GM12864 (cell line): ENCODE results near the gene SENP3.

Experiments used
- DNase-seq: peaks from one replicate; pipeline ENCODE4 v3.0.0-alpha.2; 2011; ENCODE audit warnings: low read depth
- H3K4me3 ChIP-seq: 2 replicates; pipeline ENCODE4 v1.5.1; 2011; ENCODE audit warnings: mild to moderate bottlenecking, low read depth, low read length, control low read depth
- CTCF ChIP-seq: IDR thresholded peaks from 2 replicates; pipeline ENCODE4 v1.5.1; 2011; ENCODE audit warnings: low read depth, mild to moderate bottlenecking, moderate library complexity, low read length, control low read depth, inconsistent platforms; ENCODE audit errors: missing control alignments

The SENP3 gene

DNA sequence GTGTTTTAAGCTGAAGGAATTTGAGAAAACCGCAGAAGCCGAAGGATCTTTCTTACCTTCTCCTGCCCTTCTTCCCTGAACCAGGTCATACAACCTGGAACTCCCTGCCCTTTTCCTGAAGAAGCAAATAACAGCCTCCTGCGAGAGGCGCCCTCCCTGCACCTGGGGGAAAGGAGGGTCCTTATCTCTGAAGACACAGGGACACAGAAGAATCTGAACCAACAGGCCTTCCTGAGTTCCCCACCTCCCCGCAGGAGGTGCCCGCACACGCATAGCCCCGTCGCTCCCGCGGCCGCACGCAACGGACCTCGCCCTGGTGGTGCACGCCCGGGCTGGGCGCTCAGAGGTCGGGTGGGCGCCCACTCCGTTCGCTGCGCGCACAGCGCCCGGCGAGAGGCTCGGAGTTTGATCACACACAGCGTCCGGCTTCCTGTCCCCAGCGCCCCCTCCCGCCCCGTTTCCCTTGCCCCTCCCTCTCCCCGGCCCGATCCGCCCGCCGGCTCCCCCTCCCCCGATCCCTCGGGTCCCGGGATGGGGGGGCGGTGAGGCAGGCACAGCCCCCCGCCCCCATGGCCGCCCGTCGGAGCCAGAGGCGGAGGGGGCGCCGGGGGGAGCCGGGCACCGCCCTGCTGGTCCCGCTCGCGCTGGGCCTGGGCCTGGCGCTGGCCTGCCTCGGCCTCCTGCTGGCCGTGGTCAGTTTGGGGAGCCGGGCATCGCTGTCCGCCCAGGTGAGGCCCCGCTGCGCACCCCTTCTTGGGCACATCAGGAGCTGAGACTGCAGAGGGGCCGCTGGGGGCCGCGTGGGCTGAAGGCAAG is 12.9 kb upstream of the SENP3 start, which contains the start of gene TNFSF12:
Gene TNFSF12 (plus strand): TSS at position 474 of the 816 bp plus-strand sequence. CDS start 96 bp downstream, at position 570.
- no peak for DNase-seq
- TF ChIP-seq CTCF: no peak
- H3K4me3 ChIP-seq: peak within 1 kb of the TSS; percentile 58

DNA sequence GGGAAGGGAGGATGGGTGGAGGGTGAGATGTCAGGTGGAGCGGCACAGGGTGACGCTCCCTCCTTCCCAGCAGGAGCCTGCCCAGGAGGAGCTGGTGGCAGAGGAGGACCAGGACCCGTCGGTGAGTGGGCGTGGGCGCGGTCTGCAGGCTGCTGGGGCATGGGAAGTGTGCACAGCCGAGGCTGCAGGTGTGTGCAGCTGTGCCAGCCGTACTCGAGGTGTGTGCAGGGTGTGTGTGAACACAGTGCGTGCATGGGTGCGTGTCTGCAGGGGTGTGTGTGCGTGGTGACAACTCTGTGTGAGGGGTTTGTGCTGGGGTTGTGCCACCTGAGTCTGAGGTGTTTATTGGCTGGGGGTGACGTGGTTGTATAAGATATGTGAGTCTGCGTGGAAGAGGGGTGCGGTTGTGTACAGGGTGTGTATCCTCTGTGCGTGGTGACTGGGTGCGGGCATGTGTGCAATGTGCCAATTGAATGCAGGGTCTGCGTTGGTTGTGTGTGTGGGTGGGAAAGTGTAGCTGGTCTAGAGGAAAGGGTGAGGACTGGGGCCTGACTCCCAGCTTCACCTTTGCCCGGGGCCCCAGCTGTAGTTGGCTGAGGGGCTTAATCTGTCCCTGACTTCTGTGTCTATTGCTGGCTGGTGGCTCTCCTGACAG is 12.2 kb upstream of the SENP3 start:
- H3K4me3 ChIP-seq: peak overlapping the region; percentile 14; the same call in 1 of the 2 replicates
- DNase-seq: no peak
- no peak for TF ChIP-seq CTCF

DNA sequence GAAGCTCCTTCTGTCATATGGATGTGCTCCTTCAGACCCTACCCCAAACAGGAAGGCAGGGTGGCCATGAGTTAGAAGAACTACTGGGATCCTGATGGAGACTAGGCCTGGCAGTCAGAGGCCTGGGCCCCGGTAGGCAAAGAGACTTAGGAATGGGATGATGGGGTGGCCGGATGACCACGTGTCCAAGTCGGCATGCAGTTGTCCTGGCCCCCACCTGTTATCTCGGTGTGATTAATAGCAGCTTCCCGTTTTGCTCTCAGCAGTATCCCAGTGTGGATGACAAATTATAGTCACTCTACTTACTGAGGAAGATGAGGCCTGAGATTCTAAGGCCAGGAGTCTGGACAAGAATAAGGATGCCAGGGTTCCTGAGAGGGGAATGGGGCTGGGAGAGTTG is 11.4 kb upstream of the SENP3 start:
- TF ChIP-seq CTCF: no peak
- DNase-seq: no peak
- H3K4me3 ChIP-seq: no peak overlapping the region

DNA sequence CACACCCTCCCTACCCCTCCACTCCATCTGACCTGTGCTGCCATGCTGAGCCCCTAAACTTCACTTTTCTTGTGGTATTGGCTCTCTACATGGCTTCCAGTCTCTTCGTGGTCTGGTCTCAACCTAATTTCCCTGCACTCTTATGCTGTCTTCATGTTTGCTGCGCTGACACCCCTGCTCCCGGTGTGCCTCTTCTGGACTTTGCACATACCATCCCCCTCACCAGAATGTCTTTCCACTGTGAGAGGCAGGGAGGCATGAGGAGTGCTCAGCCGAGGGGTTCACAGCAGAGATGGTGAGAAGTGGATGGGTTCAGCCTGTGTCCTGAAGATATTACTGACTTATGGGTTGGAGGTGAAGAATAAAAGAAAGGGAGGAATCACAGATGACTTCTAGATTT is 10.3 kb upstream of the SENP3 start:
- DNase-seq: no peak
- TF ChIP-seq CTCF: no peak
- H3K4me3 ChIP-seq: no peak overlapping the region

GRCh38 chr17:7552621-7553051 is 9.1 kb upstream of the SENP3 start:
- DNase-seq: peak; percentile 73
- no peak overlapping the region for H3K4me3 ChIP-seq
- TF ChIP-seq CTCF: no peak

- no peak for TF ChIP-seq CTCF
- DNase-seq: no peak
- no peak overlapping the region for H3K4me3 ChIP-seq
Observed at GRCh38 chr17:7553356-7553755, 8.4 kb upstream of the SENP3 start.
